ENCODE data around the gene IZUMO4.
"Not testable (repeated sequence)": the region's sequence is repeated elsewhere in the genome, so short reads cannot be mapped to it uniquely, and the experiment has no call there.

IZUMO4 gene

DNA sequence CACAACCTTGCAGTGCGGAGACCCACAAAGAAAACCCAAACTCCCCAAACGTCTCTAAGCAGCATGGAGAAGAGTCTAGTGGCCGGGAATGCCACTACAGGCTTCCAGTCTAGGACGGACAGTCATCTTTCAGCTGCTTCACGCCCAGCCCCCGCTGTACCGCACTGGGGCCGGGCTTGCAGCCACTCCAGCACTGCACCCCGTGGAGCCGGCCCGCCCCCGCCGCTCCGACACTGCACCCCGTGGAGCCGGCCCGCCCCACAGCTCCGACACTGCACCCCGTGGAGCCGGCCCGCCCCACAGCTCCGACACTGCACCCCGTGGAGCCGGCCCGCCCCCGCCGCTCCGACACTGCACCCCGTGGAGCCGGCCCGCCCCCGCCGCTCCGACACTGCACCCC, 31.5 kb downstream of the IZUMO4 start:
- H3K4me3 ChIP-seq (ENCODE audit: low read length); H3K27ac ChIP-seq (ENCODE audit: low read length); H3K9ac ChIP-seq (ENCODE audit: low read depth, low read length); H3K4me1 ChIP-seq (ENCODE audit: insufficient read depth, low read length); H3K27me3 ChIP-seq (ENCODE audit: insufficient read depth, low read length); H3K9me3 ChIP-seq (ENCODE audit: insufficient read depth, low read depth, low read length): not testable (repeated sequence)
- peaks cover 92% of the 10 kb centered on the region for H3K36me3 ChIP-seq (ENCODE audit: insufficient read depth, low read depth, low read length)

DNA sequence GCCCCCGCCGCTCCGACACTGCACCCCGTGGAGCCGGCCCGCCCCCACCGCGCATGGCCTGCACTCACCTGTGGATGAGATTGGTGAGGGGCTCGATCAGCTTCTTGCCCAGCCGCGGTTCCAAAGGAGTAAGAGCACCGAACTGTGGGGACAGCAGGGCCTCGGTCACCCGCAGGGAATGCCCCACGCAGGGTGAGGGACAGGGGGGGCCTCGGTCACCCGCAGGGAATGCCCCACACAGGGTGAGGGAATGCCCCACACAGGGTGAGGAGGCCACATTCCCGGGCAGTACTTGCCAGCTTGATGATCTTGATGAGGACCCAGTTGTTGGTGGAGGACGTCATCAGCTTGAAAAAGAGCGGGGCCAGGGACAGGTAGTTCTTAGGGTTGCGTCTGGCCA, 32.3 kb downstream of the IZUMO4 start:
- H3K27me3 ChIP-seq (ENCODE audit: insufficient read depth, low read length): no peaks in the 10 kb centered on the region
- H3K4me1 ChIP-seq (ENCODE audit: insufficient read depth, low read length): no peaks in the 10 kb centered on the region
- peaks cover 84% of the 10 kb centered on the region for H3K36me3 ChIP-seq (ENCODE audit: insufficient read depth, low read depth, low read length)
- no peak overlapping the region for H3K27ac ChIP-seq (ENCODE audit: low read length)
- no peak overlapping the region for H3K9ac ChIP-seq (ENCODE audit: low read depth, low read length)
- H3K9me3 ChIP-seq (ENCODE audit: insufficient read depth, low read depth, low read length): no peaks in the 10 kb centered on the region
- H3K4me3 ChIP-seq (ENCODE audit: low read length): no peak overlapping the region

DNA sequence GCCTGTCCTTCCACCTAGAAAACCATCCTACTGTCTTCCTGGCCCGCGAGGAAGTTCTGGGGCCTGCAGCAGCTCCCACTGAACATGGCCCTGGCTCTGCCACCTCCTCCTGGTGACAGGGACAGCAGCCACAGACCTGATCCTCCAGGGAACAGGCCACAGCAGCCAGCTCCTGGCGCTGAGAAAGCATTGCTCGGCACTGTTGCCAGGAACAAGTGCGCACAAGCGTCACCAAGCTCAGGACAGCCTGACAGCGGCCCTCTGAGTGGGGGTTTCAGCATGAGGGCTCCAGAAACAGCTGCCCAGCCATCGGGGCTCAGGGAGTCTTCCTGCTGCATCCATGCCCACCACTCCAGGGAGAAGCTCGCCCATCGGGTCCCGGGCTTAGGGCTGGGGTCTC, 32.8 kb downstream of the IZUMO4 start:
- Histone ChIP-seq H3K27me3 (ENCODE audit: insufficient read depth, low read length) (no peaks in the 10 kb centered on the region), H3K4me3 (ENCODE audit: low read length) (no peak overlapping the region), H3K9me3 (ENCODE audit: insufficient read depth, low read depth, low read length) (no peaks in the 10 kb centered on the region), H3K27ac (ENCODE audit: low read length) (no peak overlapping the region), H3K36me3 (ENCODE audit: insufficient read depth, low read depth, low read length) (peaks cover 79% of the 10 kb centered on the region), H3K9ac (ENCODE audit: low read depth, low read length) (no peak overlapping the region), H3K4me1 (ENCODE audit: insufficient read depth, low read length) (no peaks in the 10 kb centered on the region)

DNA sequence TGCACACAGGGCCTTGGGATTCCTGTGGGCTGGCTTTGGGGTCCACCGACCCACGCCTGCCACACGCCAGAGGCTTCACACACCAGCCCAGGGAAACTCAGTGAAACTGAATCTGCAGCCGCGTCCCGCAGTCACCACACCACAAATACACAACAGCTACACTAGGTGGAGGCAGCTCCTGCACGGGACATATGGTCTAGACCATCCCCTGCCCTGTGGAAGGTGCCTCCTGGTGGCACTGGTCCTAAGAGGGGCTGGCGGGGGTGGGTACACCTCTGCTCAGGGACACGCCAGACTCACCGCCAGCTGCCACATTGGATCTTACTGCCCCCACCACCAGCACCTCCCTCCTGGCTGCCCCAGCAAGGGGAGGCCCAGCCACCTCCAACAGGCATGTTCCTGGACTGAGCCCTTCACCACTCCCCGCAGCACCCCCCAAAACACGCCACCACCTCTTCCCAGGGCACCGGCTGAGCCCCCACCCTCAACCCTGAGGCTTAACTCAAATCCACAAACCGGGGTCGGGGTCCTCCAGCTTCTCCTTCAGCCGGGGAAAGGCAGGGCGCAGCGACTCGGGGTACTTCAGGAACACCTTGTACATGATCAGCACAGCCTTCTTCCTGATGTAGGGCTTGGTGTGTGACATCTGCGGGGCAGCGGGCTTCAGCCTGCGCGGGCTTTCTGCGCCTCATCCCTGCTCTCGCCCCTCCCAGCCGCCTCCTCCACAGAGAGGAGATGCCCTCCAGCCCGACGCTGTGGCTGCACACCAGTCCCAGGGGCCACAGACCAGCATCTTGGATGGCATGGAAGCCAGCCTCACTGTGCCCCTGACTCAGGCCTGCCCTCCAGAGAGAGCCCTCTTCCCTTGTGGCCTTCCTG, 33.4 kb downstream of the IZUMO4 start:
- Histone ChIP-seq H3K36me3 (ENCODE audit: insufficient read depth, low read depth, low read length) (peaks cover 73% of the 10 kb centered on the region), H3K4me1 (ENCODE audit: insufficient read depth, low read length) (no peaks in the 10 kb centered on the region)

DNA sequence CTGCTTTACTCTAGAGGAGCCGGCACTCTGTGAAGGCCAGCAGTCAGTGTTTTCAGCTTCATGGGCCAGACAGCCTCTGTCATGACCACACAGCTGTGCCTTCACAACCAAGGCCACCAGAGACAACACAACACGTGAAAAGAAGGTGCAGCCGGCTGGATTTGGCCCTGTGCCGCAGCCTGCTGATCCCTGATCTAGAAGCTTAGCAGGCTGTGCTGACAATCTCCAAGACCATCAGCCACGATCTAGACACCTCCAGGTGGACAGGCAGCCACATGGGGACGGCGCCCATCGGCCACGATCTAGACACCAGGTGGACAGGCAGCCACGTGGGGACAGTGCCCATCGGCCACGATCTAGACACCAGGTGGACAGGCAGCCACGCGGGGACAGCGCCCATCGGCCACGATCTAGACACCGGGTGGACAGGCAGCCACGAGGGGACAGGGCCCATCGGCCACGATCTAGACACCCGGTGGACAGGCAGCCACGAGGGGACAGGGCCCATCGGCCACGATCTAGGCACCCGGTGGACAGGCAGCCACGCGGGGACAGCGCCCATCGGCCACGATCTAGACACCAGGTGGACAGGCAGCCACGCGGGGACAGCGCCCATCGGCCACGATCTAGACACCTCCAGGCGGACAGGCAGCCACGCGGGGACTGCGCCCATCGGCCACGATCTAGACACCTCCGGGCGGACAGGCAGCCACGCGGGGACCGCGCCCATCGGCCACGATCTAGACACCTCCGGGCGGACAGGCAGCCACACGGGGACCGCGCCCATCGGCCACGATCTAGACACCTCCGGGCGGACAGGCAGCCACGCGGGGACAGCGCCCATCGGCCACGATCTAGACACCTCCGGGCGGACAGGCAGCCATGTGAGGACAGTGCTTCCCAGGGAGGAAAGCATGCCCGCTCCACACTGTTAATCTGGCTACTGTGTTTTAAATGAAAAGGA, 34.6 kb downstream of the IZUMO4 start:
- H3K9ac ChIP-seq (ENCODE audit: low read depth, low read length); H3K4me3 ChIP-seq (ENCODE audit: low read length): not testable (repeated sequence)

More for the DNA sequence above, 33.4 kb downstream of the IZUMO4 start:
- Histone ChIP-seq H3K9me3 (ENCODE audit: insufficient read depth, low read depth, low read length) (no peaks in the 10 kb centered on the region), H3K4me3 (ENCODE audit: low read length) (no peak overlapping the region), H3K27me3 (ENCODE audit: insufficient read depth, low read length) (no peaks in the 10 kb centered on the region), H3K27ac (ENCODE audit: low read length) (no peak overlapping the region), H3K9ac (ENCODE audit: low read depth, low read length) (no peak overlapping the region)

DNA sequence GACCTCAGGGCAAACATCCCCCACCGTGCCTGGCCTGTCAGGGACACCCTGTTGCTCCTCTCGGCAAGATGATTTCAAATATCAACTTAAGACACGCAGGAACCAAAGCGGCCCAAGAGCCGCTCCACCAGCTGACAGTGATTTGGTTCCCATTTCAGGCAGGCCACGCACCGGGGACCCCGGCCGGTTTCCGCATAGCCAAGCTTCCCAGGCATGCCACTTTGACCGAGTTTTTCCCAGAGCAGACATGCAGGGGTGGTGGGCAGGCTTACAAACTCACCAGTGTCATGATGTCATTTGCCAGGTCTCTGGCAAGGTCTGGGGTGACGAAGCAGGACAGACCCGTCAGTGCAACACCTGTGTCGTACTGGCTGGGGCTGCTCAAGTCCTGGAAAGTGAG, 35.5 kb downstream of the IZUMO4 start:
- no peak overlapping the region for H3K27ac ChIP-seq (ENCODE audit: low read length)
- H3K9ac ChIP-seq (ENCODE audit: low read depth, low read length): no peak overlapping the region
- H3K36me3 ChIP-seq (ENCODE audit: insufficient read depth, low read depth, low read length): peaks cover 64% of the 10 kb centered on the region
- H3K4me3 ChIP-seq (ENCODE audit: low read length): no peak overlapping the region
- no peaks in the 10 kb centered on the region for H3K4me1 ChIP-seq (ENCODE audit: insufficient read depth, low read length)
- no peaks in the 10 kb centered on the region for H3K27me3 ChIP-seq (ENCODE audit: insufficient read depth, low read length)
- no peaks in the 10 kb centered on the region for H3K9me3 ChIP-seq (ENCODE audit: insufficient read depth, low read depth, low read length)

More for the DNA sequence above, 34.6 kb downstream of the IZUMO4 start:
- not testable (repeated sequence) for H3K27ac ChIP-seq (ENCODE audit: low read length); H3K4me1 ChIP-seq (ENCODE audit: insufficient read depth, low read length); H3K9me3 ChIP-seq (ENCODE audit: insufficient read depth, low read depth, low read length); H3K27me3 ChIP-seq (ENCODE audit: insufficient read depth, low read length)
- H3K36me3 ChIP-seq (ENCODE audit: insufficient read depth, low read depth, low read length): peaks cover 64% of the 10 kb centered on the region

DNA sequence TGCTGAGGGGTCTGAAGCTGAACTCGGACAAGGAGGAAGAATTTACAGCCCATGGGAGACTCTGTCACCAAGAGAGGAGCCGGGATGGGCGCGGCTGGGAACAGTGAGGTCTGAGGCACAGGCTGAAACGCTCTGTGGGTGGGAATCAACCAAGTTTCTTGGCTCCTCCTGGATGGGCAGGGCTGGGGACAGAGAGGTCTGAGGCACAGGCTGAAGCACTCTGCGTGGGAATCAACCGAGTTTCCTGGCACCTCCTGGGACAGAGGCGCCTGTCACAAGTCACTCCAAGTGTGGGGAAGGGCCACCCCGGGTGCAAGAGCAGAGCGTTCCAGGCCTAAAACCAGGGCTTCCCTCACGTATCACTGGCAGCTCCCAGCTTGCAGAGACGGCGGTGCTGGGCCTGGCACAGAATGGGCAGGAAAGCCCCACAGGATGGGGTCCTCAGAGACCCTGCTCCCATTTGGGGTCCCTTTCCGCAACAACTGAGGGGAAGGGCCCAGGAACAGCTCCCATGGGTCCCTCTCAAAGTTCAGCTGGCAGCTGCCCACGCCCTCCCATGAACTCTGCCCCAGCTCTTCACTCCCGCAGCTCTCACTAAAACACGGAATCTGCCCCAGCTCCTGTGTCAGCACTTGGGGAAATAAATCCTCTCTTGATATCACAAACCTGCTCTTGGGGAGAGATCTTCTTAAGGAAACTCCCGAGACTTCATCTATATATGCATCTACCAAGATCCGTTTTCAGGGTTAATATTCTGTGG, 36.2 kb downstream of the IZUMO4 start:
- Histone ChIP-seq H3K9ac (ENCODE audit: low read depth, low read length) (no peak overlapping the region), H3K27ac (ENCODE audit: low read length) (no peak overlapping the region), H3K4me3 (ENCODE audit: low read length) (no peak overlapping the region), H3K9me3 (ENCODE audit: insufficient read depth, low read depth, low read length) (no peaks in the 10 kb centered on the region), H3K4me1 (ENCODE audit: insufficient read depth, low read length) (no peaks in the 10 kb centered on the region), H3K36me3 (ENCODE audit: insufficient read depth, low read depth, low read length) (peaks cover 64% of the 10 kb centered on the region), H3K27me3 (ENCODE audit: insufficient read depth, low read length) (no peaks in the 10 kb centered on the region)

DNA sequence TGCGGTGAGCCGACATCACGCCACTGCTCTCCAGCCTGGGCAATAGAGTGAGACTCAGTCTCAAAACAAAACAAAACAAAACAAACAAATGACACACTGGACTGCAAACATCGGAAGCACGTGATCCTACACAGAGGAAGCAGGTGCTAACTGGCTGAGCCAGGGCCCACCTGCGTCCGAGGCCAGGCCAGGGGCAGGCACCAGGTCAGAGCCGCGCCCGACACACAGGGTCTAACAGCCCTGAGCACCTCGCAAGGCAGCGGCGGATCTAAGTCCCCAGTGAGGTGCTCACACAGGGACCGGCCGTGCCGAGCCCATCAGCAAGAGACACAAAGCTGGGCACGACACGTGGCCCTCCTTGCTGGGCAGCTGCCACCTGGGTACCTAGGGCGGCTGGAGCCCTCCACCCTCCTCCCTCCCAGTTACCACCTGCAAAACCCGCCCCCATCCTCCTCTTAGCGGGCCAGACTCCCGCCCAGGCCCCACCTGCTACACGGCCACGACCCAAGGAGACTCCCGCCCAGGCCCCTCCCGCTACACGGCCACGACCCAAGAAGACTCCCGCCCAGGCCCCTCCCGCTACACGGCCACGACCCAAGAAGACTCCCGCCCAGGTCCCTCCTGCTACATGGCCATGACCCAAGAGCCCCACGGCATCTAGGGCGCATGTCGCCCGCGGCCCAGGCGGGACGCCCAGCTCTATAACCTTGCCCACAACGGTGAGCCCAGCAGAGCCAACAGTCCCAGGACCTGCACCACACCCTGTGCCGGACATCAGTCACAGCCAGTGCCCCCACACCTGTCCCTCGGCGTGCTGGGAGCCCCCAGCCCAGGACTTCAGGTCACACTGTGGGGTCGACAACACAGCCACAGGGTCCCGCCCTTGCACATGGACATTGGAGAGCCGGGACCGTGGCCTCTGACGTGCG, 39.0 kb downstream of the IZUMO4 start:
- no peak overlapping the region for H3K27ac ChIP-seq (ENCODE audit: low read length)
- peaks cover 66% of the 10 kb centered on the region for H3K36me3 ChIP-seq (ENCODE audit: insufficient read depth, low read depth, low read length)
- H3K9me3 ChIP-seq (ENCODE audit: insufficient read depth, low read depth, low read length): no peaks in the 10 kb centered on the region
- no peak overlapping the region for H3K4me3 ChIP-seq (ENCODE audit: low read length)
- no peaks in the 10 kb centered on the region for H3K4me1 ChIP-seq (ENCODE audit: insufficient read depth, low read length)
- H3K27me3 ChIP-seq (ENCODE audit: insufficient read depth, low read length): no peaks in the 10 kb centered on the region
- H3K9ac ChIP-seq (ENCODE audit: low read depth, low read length): no peak overlapping the region

DNA sequence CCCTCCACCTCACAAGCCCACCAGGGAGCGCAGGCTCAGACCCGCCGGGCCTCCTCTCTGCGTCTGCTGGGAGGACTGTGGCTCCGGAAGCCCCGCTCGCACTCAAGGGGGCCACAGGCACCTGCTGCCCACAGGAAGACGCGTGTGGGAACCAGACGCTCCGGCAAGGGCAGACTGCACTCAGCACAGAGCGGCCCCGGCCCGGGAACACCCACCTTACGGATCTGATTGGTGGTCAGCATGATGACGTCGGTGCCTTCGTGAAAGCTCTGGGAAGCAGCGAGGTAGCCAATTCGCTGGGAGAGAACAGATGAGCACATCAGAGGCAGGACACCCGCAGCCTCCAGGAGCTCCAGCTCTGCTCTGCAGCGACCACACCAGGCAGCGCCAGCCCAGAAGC, 40.1 kb downstream of the IZUMO4 start:
- no peak overlapping the region for H3K9ac ChIP-seq (ENCODE audit: low read depth, low read length)
- H3K27me3 ChIP-seq (ENCODE audit: insufficient read depth, low read length): no peaks in the 10 kb centered on the region
- H3K27ac ChIP-seq (ENCODE audit: low read length): no peak overlapping the region
- H3K36me3 ChIP-seq (ENCODE audit: insufficient read depth, low read depth, low read length): peaks cover 56% of the 10 kb centered on the region
- H3K4me1 ChIP-seq (ENCODE audit: insufficient read depth, low read length): no peaks in the 10 kb centered on the region
- H3K4me3 ChIP-seq (ENCODE audit: low read length): no peak overlapping the region
- H3K9me3 ChIP-seq (ENCODE audit: insufficient read depth, low read depth, low read length): no peaks in the 10 kb centered on the region

DNA sequence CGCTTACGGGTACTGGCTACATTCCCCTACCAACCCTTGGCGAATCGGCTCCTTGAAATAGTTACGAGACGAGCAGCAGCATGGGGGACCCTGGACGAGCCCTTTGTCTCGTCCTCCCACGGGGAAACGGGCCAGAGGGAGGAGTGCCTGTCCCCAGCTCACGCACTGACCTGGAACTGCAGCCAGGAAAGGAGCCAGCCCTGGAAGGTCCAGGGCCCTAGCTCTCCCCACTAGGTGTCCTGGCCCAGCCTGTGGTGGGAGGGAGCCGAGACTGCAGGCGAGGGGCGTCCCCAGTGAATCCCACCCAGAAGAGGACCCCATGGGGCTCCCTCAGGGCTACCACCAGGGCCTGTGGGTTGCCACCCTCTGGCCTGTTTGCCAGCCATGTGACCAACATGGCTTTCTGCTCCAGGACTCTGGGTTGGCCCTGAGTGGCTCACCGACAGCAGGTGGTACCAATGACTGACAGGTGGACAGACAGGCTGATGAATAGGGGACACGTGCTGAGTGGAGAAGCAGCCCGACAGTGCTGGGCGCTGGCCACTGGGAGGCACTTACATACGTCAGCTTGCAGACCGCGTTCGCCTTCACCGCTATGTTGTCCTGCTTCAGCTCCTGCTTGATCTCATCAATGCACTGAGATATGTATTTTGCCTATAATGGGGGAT, 41.5 kb downstream of the IZUMO4 start:
- Histone ChIP-seq H3K36me3 (ENCODE audit: insufficient read depth, low read depth, low read length) (peaks cover 42% of the 10 kb centered on the region), H3K27ac (ENCODE audit: low read length) (no peak overlapping the region), H3K27me3 (ENCODE audit: insufficient read depth, low read length) (no peaks in the 10 kb centered on the region), H3K9me3 (ENCODE audit: insufficient read depth, low read depth, low read length) (no peaks in the 10 kb centered on the region), H3K9ac (ENCODE audit: low read depth, low read length) (no peak overlapping the region), H3K4me3 (ENCODE audit: low read length) (no peak overlapping the region), H3K4me1 (ENCODE audit: insufficient read depth, low read length) (no peaks in the 10 kb centered on the region)

Data from iPS-20b (cell line).